Measurements from ENCODE around the gene GRIN1.
"Not testable (repeated sequence)": the region's sequence is repeated elsewhere in the genome, so short reads cannot be mapped to it uniquely, and the experiment has no call there.

Gene GRIN1

DNA sequence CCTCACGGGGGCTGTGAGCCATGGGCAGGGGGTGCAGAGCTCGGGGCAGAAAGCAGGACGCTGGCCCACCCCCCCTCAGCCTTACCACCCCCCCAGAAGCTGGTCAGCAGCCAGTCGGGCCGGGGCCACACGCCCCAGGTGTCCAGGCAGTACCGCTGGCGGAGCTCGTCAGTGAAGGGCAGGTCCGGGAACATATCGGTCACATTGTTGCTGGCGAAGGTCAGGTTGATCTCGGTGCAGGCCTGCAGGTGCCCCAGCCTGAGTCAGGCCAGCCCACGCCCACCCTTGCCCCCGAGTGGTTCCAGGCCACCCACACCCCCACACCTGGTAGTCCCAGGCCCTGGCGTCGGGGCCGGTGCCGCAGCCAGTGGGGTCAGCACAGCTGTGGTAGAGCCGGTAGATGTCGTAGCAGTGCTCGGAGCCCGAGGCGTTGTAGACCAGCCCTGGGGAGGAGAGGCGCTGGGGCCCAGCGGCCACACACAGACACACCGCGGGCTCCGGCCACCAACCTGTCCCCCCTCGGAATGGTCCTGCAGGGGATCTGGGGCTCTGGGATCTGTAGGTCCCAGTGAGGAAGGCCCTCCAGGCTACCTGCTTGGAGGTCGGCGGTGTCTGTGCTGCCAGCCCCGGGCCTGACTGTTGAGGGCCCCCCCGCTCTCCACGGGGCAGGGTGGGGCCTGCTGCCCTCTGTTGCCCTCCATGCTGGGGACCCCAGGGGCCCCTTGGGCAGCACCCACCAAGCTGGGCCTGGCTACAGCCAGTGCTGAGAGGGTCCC, 27.0 kb upstream of the GRIN1 start:
- no peak for DNase-seq (ENCODE audit: low spot score)

DNA sequence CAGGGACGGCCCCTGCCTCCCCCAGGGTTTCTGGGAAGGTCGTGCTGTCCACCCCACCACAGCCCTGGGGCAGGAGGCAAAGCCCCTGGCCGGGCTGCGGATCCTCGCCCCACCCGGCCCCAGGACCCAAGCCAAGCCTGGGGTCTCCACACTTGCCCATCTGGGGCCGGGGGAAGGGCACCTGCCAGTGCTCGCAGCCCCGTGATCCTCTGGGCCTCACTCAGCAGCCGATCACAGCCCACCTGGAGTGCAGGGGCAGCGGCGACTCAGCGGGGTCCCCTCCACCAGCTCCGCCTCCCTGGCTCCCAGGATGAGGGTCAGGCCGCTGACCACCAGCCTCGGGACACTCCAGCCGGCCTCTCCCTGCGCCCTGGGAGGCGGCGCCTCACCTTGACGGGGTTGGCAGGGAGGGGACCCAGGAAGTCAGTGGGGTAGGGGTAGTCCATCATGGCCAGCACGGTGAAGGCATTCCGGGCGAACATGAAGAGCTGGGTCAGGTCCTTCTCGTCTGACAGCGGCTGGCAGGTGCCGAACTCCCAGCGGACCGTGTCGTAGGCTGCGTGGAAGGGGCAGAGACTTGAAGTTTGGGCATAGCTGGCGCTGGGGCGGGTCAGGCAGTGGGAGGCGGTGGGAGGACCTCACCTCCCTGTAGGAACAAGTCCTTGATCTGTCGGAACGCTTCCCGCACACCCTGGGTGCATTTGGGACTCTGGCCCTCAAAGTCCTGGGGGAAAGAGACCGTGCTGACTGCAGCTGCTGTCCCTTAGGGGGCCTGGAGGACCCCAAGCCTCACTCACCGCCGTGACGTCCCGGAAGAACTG, 26.2 kb upstream of the GRIN1 start:
- DNase-seq (ENCODE audit: low spot score): no peak

DNA sequence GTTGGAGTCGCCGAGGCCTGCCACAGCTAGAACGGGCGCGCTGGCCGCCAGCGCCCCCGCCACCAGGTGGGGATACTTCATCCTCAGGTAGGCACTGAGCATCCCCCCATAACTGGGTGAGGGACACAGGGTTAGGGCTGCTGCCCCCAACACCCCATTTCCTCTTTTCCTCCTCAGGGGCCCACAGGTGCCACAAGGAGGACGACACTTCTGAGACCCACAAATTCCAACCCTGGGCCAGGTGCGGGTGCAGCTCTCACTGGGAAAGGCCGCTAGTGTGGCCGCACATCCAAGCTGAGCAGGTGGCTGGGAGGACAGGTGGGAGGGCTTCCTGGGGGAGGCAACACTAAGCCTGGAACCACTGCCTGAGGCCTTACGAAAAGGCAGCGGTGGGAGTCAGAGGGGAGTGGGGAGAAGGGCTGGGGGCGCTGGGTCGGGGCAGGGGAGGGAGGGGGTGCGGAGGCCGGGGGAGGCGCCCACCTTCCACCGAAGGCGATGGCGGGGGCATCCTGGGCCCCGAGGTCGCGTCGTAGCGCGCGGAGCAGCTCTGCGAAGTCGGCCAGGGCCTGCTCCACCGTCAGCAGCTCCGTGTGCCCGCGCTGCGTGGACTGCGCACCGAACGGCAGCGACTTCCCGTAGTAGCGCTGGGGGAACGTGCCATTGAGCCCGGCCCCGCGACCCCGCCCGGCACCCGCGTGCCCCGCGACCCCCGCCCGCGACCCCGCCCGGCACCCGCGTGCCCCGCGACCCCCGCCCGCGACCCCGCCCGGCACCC, 25.4 kb upstream of the GRIN1 start:
- DNase-seq (ENCODE audit: low spot score): no peak

DNA sequence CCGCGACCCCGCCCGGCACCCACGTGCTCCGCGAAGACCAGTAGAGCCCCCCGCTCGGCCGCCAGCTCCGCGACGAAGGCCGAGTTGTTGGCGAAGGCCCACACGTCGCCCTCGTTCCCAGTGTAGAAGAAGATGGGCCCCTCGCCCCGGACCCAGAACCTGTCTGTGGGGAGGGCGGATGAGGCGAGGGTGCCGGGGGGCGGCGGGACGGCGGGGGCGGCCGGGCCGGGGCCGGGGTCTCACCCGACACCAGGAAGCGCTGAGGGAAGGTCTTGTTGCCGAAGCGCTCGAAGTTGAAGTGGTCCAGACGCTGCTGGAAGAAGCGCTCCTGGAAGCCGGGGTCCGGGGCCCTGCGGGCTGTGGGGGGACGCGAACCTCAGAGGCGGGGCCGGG, 24.7 kb upstream of the GRIN1 start:
- peak; percentile 19 for DNase-seq (ENCODE audit: low spot score)

DNA sequence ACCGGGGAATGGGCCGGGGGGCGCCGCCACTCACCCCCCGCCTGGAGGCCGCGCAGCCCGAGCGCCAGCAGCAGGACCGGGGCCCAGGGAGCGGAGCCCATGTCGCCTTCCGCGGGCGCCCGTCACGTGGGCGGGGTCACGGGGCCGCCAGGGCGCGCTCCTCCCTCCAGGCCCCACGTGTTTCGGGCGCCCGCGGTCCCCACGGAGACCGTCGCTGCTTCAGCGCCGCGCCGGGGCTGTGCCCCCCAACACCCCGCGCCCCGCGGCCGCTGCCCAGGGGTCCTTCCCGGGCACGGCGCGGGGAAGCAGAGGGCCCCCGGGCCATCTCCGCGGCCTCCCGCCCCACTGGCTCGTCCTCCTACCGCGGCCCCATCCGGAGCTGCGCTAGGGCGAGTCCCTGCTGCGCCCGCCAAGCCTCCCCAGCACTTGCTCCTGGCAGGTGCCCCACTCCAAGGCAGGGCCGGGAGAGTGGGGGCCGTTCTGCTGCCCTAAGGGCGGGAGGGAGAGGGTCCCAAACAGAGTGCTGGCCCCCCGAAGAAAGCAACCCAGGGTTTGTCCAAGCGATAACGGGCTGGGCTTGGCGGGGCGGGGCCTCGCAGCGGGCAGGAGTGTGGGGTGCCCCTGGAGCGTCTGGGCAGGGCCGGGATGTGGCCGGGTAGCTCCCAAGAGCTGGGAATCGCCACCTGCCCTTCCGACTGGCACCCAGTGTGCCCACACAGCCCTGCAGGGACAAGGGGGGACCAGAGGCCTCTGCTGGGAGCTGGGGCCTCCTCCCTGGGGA, 24.2 kb upstream of the GRIN1 start, which contains the start of gene DPP7:
Gene DPP7, minus strand, starts transcription at position 121 of the 781 bp plus-strand sequence. Its CDS starts 20 bp downstream, at position 101.
- peak; percentile 69 for DNase-seq (ENCODE audit: low spot score)

DNA sequence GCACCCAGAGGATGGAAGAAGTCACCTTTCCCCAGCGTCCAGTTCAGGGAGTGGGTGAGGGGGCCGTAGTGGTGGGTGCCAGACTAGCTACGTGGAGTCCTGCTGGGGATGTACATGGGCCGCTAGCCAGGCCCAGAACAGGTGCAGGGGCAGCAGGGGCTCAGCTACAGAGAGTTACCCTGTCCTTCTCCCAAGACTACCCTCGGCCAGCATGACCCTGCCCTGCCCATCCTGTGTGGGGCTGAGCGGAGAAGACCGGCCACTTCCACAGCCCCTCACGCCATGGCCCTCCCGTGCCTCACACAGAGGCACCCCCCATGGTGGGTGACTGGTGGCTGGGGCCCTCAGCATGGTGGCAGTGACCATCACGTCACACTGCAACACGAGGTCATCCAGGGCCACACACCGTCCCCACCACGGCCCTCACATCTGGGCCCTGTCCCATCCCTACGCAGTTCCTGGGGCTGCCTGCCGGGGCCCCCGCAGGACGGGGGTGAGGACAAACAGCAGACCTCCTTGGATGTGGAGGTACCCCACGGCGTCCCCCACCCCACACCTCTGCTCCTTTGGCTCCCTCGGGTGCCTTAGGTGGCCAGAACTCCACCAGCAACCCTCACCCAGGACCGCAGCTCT, 23.4 kb upstream of the GRIN1 start:
- DNase-seq (ENCODE audit: low spot score): no peak

DNA sequence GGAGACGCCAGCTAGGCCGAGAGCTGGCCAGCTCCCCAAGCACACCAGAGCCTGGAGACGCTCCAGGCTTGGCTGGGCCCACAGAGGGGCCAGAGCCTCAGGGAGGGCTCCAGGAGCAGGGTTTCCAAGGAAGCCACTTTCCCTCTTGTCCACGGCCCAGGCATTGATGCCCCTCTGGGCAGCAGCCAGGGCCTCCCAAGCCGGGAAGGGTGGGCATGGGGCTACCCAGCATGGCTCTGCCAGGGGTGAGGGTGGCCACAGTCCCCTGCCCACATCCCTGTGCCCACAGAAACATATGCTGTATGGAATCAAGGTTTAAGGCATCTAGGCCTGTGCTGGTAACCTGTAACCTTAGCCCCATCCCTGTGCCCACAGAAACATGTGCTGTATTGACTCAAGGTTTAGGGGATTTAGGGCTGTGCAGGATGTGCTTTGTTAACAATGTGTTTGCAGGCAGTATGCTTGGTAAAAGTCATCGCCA, 22.9 kb upstream of the GRIN1 start:
- no peak for DNase-seq (ENCODE audit: low spot score)

DNA sequence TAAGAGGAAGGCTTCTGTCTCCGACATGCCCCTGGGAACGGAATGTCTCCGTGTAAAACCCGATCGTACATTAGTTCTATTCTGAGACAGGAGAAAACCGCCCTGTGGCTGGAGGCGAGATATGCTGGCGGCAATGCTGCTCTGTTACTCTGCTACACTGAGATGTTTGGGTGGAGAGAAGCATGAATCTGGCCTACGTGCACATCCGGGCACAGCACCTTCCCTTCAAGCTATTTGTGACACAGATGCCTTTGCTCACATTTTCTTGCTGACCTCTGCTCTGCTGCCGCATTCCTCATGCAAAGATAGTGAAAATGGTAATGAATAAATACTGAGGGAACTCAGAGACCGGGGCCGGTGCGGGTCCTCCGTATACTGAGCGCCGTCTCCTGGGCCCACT, 22.2 kb upstream of the GRIN1 start:
- no peak for DNase-seq (ENCODE audit: low spot score)

DNA sequence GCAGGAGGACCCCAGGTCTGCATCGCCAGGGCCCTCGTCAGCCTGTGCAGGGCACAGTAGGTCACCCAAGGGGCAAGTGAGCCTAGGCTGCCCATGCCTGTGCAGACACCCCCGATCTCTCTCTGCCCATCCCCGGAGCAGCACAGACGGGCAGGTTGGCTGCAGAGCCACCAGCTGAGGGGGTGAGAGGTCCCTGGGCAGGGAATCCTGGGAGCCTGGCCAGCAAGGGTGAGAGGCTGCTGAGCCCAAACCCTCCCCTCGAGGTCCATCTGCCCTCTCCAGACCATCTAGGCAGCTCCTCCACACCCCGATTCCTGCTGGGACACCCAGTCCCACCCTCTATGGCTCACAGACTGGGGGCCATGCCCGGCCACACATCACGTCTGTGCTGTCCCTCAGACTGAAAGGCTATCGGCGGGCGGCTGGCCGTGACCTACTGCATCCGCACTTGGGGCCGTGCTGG, 21.7 kb upstream of the GRIN1 start:
- no peak for DNase-seq (ENCODE audit: low spot score)

DNA sequence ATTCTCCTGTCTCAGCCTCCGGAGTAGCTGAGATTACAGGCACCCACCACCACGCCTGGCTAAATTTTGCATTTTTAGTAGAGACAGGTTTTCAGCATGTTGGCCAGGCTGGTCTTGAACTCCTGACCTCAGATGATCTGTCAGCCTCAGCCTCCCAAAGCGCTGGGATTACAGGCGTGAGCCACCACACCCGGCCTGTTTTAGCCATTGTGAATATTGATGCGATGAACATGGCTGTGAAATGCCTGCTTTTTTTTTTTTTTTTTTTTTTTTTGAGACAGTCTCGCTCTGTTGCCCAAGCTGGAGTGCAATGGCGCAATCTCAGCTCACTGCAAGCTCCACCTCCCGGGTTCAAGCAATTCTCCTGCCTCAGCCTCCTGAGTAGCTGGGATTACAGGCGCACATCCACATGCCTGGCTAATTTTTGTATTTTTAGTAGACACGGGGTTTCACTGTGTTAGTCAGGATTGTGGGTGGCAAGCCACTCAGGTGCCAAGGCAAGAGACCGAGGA, 20.8 kb upstream of the GRIN1 start:
- DNase-seq (ENCODE audit: low spot score): not testable (repeated sequence)

DNA sequence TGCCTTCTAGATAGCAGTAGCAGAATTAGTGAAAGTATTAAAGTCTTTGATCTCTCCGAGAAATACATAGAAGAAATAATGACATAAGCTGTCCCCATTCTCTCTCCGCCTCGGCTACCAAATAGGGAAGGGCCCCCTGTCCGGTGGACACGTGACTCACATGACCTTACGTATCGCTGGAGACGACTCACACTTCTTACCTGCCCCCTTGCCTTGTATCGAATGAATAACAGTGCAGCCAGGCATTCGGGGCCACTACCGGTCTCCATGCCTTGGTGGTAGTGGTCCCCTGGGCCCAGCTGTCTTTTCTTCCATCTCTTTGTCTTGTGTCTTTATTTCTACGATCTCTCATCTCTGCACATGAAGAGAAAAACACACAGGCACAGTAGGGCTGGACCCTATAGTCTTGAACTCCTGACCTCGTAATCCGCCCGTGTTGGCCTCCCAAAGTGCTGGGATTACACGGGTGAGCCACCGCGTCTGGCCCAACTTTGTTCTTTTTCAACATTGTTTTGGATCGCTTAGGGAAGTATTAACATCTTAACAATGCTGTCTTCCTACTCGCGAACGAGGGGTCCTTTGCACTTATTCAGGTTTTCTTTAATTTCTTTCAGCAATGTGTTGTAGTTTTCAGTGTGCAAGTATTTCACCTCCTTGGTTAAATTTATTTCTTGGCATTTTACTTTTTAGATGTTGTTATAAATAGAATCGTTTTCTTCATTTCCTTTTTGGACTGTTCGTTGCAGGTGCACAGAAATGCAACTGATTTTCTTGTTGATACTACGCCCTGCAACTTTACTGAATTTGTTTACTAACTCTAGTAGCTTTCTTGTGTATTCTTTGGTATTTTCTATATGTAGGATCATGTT, 16.8 kb upstream of the GRIN1 start:
- DNase-seq (ENCODE audit: low spot score): not testable (repeated sequence)

DNA sequence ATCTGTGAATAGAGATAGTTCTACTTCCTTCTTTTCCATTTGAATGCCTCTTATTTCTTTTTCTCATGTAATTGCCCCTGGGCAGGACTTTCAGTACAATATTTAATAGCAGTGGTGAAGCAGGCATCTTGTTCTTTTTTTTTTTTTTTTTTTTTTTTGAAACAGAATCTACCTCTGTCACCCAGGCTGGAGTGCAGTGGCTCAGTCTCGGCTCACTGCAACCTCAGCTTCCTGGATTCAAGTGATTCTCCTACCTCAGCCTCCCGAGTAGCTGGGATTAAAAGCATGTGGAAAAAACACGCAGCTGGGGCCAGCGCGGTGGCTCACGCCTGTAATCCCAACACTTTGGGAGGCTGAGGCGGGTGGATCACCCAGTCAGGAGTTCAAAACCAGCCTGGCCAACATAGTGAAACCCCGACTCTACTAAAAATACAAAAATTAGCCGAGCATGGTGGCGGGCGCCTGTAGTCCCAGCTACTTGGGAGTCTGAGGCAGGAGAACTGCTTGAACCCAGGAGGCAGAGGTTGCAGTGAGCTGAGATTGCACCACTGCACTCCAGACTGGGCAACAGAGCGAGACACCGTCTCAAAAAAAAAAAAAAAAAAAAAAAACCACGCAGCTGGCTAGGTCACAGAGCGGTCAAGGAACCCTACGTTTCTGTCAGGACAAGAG, 16.0 kb upstream of the GRIN1 start:
- not testable (repeated sequence) for DNase-seq (ENCODE audit: low spot score)

DNA sequence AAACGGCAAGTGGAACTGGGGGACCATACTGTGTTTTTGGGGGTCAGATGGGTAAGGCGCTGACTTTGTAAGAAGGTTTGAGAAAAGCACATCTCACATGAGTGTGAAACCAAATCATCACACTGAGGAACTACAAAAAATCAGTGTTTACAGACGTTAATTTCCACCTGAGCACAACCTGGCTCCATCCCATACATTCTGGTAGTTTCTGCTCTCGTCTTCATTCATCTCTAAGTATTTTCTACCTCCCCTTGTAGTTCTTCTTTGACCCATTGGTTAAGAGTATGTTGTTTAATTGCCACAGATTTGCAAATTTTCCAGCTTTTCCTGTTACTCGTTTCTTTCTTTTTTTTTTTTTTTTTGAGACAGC, 15.5 kb upstream of the GRIN1 start:
- no peak for DNase-seq (ENCODE audit: low spot score)

DNA sequence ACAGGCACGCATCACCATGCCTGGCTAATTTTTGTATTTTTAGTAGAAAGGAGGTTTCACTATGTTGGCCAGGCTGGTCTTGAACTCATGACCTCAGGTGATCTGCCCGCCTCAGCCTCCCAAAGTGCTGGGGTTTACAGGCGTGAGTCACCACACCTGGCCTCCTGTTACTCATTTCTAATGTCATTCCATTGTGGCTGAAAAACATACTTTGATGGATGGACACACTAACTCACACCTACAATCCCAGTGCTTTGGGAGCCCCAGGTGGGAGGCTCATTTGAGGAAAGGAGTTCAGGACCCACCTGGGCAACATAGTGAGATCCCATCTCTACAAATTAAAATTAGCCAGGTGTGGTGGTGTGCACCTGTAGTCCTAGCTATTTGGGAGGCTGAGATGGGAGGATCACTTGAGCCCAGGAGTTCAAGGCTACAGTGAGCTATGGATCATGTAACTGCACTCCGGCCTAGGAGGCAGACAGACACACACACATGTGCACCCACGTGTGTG, 14.9 kb upstream of the GRIN1 start:
- DNase-seq (ENCODE audit: low spot score): not testable (repeated sequence)

DNA sequence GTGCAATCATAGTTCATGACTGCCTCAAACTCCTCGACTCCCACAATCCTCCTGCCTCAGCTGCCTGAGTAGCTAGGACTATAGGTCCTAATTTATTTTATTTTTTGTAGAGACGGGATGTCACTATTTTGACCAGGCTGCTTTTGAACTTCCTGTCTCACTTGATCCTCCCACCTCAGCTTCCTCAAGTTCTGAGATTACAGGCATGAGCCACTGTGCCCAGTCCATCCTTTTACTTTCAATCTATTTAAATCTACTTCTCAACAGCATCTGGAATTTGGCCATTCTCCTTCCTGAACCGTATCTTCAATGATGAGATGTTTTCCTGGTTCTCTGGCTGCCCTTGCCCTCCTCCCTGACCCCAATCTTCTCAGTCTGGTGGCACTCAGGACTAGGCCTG, 12.2 kb upstream of the GRIN1 start:
- no peak for DNase-seq (ENCODE audit: low spot score)

DNA sequence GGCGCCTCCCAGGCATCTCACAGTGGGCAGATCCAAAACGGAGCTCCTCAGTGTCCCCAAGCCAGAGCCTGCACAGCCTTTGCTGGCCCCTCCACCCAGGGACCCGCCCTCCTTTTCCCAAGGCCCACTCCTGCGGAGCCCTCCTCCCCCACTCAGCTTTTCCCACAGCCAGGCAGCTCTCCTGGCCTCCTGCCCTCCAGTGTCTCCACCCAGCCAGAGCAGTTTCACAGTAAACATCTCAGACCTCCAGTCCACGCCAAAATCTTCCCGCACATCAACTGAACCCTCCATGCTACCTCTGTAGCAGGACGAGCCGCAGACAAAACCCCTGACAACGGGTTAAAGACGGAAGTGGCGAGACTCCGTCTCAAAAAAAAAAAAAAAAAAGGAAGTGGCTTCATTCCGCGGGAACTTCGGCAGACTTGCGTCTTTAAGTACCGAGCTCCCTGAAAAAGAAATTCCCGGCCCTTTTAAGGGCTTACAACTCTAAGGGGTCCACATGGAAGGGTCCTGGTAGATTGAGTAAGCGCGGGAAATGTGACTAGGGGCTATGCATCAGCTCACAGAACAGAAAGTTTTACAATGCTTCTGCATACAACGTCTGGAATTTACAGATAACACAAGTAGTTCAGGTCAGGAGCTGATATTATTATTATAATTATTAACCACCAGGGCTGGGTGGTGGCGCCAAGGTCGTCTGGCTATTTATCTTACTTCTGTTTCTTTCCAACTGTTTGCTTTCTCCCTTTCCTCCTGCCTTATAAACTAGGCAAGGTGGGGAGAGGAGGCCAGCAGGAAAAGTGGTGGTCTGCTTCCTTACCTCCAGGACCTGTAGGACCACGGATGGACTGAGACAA, 11.4 kb upstream of the GRIN1 start:
- peak; percentile 70 for DNase-seq (ENCODE audit: low spot score)

DNA sequence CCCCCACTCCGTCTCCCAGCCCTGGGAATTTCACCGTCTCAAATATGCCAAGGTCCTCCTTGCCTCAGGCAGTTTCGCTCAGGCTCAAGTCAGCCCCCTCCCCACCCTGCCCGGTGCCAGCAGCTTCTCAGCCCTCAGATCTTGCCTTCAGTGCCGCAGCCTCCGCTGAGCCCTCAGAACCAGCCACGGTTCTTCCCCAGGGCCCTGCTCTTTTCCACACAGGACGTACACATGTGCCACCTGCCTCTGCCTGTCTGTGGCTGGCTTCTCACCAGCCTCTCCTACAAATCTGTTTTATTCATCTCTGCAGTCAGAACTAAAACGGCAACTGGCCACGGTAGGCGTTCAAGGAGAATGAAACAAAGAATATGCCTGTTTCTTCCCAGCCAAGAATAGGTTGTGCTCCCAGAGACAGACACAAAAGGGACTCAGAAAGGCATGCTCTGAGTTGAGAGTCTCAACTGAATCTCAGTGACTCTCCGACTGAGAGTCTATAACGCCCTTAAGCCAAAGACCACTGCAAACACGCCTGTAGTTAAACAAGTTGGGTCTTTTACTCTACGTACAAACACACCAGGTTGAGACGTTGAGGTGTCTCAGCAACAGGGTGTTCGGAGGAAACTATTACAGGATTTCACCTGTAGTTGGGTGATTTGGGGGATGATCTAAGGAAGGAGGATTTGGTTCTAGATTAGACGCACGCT, 10.6 kb upstream of the GRIN1 start:
- peak; percentile 43 for DNase-seq (ENCODE audit: low spot score)

Data from hematopoietic multipotent progenitor cell treated with erythropoietin and hydrocortisone succinate and interleukin-3 and kit ligand, for 17 days (in vitro differentiated cells).